Neural cell (in vitro differentiated cells): Measurements from ENCODE around the gene RMP24.

Source experiments
- H2AFZ ChIP-seq: fragments of 200-600, 300-800 bp; sonication (generic), shearing (Covaris generic); 2 replicates; pipeline ENCODE4 v1.6.0; 2014; ENCODE audit warnings: low read depth, mild to moderate bottlenecking, antibody characterized with exemption, low read length, moderate library complexity
- H3F3A ChIP-seq: fragments of 200-600 bp; shearing (Covaris generic); 2 replicates; pipeline ENCODE4 v1.6.1; 2016; ENCODE audit warnings: mild to moderate bottlenecking, moderate library complexity, mixed read lengths, antibody characterized with exemption, low read length; ENCODE audit not compliant: insufficient read depth, poor library complexity, severe bottlenecking
- H3K27ac ChIP-seq: fragments of 200-600, 300-800 bp; sonication (generic), shearing (Covaris generic); 2 replicates; pipeline ENCODE4 v1.5.1; 2014; ENCODE audit warnings: mild to moderate bottlenecking, low read length, moderate library complexity
- H3K27me3 ChIP-seq: fragments of 300-800, 200-600 bp; sonication (generic), shearing (Covaris generic); 2 replicates; pipeline ENCODE4 v1.6.0; 2014; ENCODE audit warnings: mild to moderate bottlenecking, low read depth, low read length, moderate library complexity; ENCODE audit not compliant: insufficient read depth
- H3K36me3 ChIP-seq: fragments of 300-800, 200-600 bp; sonication (generic), shearing (Covaris generic); 2 replicates; pipeline ENCODE4 v1.5.1; 2014; ENCODE audit warnings: mild to moderate bottlenecking, antibody characterized with exemption, low read length, moderate library complexity; ENCODE audit not compliant: insufficient read depth
- H3K4me2 ChIP-seq: fragments of 300-800, 200-600 bp; sonication (generic), shearing (Covaris generic); 2 replicates; pipeline ENCODE4 v1.6.0; 2014; ENCODE audit warnings: mild to moderate bottlenecking, low read length
- H3K4me3 ChIP-seq: fragments of 300-800, 200-600 bp; sonication (generic), shearing (Covaris generic); 2 replicates; pipeline ENCODE4 v1.5.1; 2014; ENCODE audit warnings: mild to moderate bottlenecking, low read length, moderate library complexity
- H3K79me2 ChIP-seq: fragments of 200-600 bp; shearing (Covaris generic); replicated peaks from 2 replicates; pipeline ENCODE4 v1.6.0; 2014; ENCODE audit warnings: mild to moderate bottlenecking, low read length, moderate library complexity; ENCODE audit not compliant: insufficient read depth
- H3K9ac ChIP-seq: fragments of 300-800, 200-600 bp; sonication (generic), shearing (Covaris generic); 2 replicates; pipeline ENCODE4 v1.6.1; 2016; ENCODE audit warnings: mild to moderate bottlenecking, low read length, mixed read lengths
- H3K9me2 ChIP-seq: fragments of 200-600 bp; shearing (Covaris generic); 2 replicates; pipeline ENCODE4 v1.6.1; 2016; ENCODE audit warnings: mild to moderate bottlenecking, low read length, mixed read lengths; ENCODE audit not compliant: insufficient read depth
- H3K9me3 ChIP-seq: fragments of 200-600, 300-800 bp; sonication (generic), shearing (Covaris generic); 2 replicates; pipeline ENCODE4 v1.6.1; 2016; ENCODE audit warnings: mild to moderate bottlenecking, mixed run types, low read length, moderate library complexity, mixed read lengths
- H4K20me1 ChIP-seq: fragments of 200-600 bp; shearing (Covaris generic); 2 replicates; pipeline ENCODE4 v1.6.1; 2016; ENCODE audit warnings: mild to moderate bottlenecking, mixed run types; ENCODE audit not compliant: insufficient read depth
- EP300 ChIP-seq: fragments of 450-650 bp; conservative IDR thresholded peaks from 2 replicates; pipeline ENCODE4 v1.6.1; 2014; ENCODE audit warnings: antibody characterized with exemption, mild to moderate bottlenecking, moderate library complexity; ENCODE audit not compliant: poor library complexity, severe bottlenecking
- EZH2 ChIP-seq: fragments of 200-600, 300-800 bp; shearing (Covaris generic), sonication (generic); IDR thresholded peaks from 2 replicates; pipeline ENCODE4 v1.6.1; 2014; ENCODE audit warnings: antibody characterized with exemption, low read length, borderline replicate concordance, mild to moderate bottlenecking; ENCODE audit not compliant: insufficient read depth, poor library complexity, severe bottlenecking
- MXI1 ChIP-seq: fragments of 450-650 bp; conservative IDR thresholded peaks from 2 replicates; pipeline ENCODE4 v1.6.1; 2014; ENCODE audit warnings: antibody characterized with exemption, mild to moderate bottlenecking; ENCODE audit not compliant: poor library complexity, severe bottlenecking
- POLR2AphosphoS5 ChIP-seq: IDR thresholded peaks from 2 replicates; pipeline ENCODE4 v1.6.1; 2012
- RAD21 ChIP-seq: fragments of 450-650 bp; conservative IDR thresholded peaks from 2 replicates; pipeline ENCODE4 v1.6.1; 2014; ENCODE audit warnings: antibody characterized with exemption, mild to moderate bottlenecking, moderate library complexity
- SMC3 ChIP-seq: fragments of 450-650 bp; conservative IDR thresholded peaks from 2 replicates; pipeline ENCODE4 v1.6.1; 2014; ENCODE audit warnings: antibody characterized with exemption, mild to moderate bottlenecking, moderate library complexity; ENCODE audit not compliant: poor library complexity
- TAF1 ChIP-seq: IDR thresholded peaks from 2 replicates; pipeline ENCODE4 v1.6.1; 2012; ENCODE audit warnings: low read depth
- TF ChIP-seq, protein P1 (sequence below): IDR thresholded peaks from 2 replicates; pipeline ENCODE4 v1.6.1; 2012; ENCODE audit warnings: borderline replicate concordance
- TF ChIP-seq, protein P2 (sequence below): fragments of 450-650 bp; IDR thresholded peaks from 2 replicates; pipeline ENCODE4 v1.5.1; 2014; ENCODE audit warnings: antibody characterized with exemption, mild to moderate bottlenecking, moderate library complexity; ENCODE audit not compliant: poor library complexity, severe bottlenecking

RMP24 gene

DNA sequence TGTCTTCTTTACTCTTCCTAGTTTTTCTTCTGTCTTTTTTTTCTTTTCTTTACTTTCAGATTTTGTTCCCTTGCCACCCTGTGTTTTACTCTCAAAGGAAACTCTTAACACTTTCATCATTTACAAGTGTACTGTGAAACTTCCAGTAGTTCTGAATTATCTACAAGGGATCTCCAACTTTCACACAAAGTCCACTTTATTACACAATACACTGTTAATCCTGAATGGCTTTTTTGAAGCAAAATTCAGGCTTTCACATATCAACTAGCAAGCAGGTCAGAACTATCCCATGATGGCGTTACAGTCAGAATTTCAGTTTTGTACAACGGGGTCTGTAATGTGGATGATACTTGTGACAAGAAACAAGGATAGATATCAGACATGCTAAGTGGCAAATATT is 34.5 kb downstream of the RMP24 start:
- no peak for TF ChIP-seq SMC3
- no peak overlapping the region for H3K4me3 ChIP-seq
- no peaks in the 10 kb centered on the region for H3K27me3 ChIP-seq
- no peaks in the 10 kb centered on the region for H3K36me3 ChIP-seq
- H2AFZ ChIP-seq: no peak overlapping the region
- no peak overlapping the region for H3K27ac ChIP-seq
- H3K4me2 ChIP-seq: no peak overlapping the region
- H4K20me1 ChIP-seq: no peaks in the 10 kb centered on the region
- H3K9me2 ChIP-seq: no peaks in the 10 kb centered on the region
- no peaks in the 10 kb centered on the region for H3F3A ChIP-seq
- H3K79me2 ChIP-seq: no peaks in the 10 kb centered on the region
- no peak overlapping the region for H3K9ac ChIP-seq
- H3K9me3 ChIP-seq: no peaks in the 10 kb centered on the region

DNA sequence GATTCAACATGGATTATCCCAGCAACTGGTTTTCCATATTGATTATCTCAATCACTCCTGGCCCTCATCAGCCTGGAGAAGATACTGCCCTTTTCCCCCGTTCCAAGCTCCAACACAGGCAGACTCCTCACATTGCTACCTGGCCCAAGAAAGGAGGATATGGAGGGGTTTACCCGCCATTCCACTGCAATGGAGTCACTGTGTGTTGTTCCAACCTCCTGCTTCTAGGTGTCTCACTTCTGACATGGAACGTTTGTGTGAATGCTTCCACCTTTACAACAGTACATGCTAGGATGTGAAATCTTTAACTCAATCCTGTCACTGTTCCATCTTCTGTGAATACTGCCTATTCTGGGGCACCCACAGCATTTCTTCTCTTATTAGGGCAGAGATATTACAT is 36.7 kb downstream of the RMP24 start:
- Histone ChIP-seq H3F3A (no peaks in the 10 kb centered on the region), H3K27ac (no peak overlapping the region), H2AFZ (no peak overlapping the region), H3K27me3 (no peaks in the 10 kb centered on the region), H3K4me3 (no peak overlapping the region), H3K79me2 (no peaks in the 10 kb centered on the region), H4K20me1 (no peaks in the 10 kb centered on the region), H3K36me3 (no peaks in the 10 kb centered on the region), H3K9me2 (no peaks in the 10 kb centered on the region), H3K9me3 (no peaks in the 10 kb centered on the region), H3K4me2 (no peak overlapping the region), H3K9ac (no peak overlapping the region)
- TF ChIP-seq RAD21 (no peak), POLR2AphosphoS5 (no peak), EP300 (no peak), MXI1 (no peak), TAF1 (no peak)
- TF ChIP-seq, protein P1, sequence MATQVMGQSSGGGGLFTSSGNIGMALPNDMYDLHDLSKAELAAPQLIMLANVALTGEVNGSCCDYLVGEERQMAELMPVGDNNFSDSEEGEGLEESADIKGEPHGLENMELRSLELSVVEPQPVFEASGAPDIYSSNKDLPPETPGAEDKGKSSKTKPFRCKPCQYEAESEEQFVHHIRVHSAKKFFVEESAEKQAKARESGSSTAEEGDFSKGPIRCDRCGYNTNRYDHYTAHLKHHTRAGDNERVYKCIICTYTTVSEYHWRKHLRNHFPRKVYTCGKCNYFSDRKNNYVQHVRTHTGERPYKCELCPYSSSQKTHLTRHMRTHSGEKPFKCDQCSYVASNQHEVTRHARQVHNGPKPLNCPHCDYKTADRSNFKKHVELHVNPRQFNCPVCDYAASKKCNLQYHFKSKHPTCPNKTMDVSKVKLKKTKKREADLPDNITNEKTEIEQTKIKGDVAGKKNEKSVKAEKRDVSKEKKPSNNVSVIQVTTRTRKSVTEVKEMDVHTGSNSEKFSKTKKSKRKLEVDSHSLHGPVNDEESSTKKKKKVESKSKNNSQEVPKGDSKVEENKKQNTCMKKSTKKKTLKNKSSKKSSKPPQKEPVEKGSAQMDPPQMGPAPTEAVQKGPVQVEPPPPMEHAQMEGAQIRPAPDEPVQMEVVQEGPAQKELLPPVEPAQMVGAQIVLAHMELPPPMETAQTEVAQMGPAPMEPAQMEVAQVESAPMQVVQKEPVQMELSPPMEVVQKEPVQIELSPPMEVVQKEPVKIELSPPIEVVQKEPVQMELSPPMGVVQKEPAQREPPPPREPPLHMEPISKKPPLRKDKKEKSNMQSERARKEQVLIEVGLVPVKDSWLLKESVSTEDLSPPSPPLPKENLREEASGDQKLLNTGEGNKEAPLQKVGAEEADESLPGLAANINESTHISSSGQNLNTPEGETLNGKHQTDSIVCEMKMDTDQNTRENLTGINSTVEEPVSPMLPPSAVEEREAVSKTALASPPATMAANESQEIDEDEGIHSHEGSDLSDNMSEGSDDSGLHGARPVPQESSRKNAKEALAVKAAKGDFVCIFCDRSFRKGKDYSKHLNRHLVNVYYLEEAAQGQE: no peak
- TF ChIP-seq, protein P2, sequence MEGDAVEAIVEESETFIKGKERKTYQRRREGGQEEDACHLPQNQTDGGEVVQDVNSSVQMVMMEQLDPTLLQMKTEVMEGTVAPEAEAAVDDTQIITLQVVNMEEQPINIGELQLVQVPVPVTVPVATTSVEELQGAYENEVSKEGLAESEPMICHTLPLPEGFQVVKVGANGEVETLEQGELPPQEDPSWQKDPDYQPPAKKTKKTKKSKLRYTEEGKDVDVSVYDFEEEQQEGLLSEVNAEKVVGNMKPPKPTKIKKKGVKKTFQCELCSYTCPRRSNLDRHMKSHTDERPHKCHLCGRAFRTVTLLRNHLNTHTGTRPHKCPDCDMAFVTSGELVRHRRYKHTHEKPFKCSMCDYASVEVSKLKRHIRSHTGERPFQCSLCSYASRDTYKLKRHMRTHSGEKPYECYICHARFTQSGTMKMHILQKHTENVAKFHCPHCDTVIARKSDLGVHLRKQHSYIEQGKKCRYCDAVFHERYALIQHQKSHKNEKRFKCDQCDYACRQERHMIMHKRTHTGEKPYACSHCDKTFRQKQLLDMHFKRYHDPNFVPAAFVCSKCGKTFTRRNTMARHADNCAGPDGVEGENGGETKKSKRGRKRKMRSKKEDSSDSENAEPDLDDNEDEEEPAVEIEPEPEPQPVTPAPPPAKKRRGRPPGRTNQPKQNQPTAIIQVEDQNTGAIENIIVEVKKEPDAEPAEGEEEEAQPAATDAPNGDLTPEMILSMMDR: no peak

DNA sequence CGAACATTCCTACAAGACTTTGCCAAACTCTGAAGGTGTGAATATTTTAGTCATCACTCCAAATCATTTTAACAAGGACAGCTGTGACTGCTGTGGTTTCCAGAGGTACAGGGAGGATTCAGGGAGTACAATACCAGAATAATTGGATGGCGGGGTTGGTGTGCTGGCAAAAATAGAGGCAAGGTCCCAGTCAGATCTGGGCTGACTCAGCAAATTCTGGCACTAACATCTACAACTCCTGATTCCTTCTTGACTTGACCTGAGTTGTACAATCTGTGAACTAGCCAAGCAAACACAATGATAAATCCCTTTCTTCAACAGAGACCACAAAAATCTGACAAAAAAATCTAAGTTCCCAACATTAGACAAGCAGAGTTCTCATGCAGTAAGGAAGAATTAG is 40.4 kb downstream of the RMP24 start:
- H3K27ac ChIP-seq: no peak overlapping the region
- H3K9me2 ChIP-seq: no peaks in the 10 kb centered on the region
- no peak overlapping the region for H3K4me2 ChIP-seq
- no peak overlapping the region for H3K9ac ChIP-seq
- no peaks in the 10 kb centered on the region for H4K20me1 ChIP-seq
- TF ChIP-seq RAD21 (no peak), POLR2AphosphoS5 (no peak), MXI1 (no peak), SMC3 (no peak), EZH2 (no peak), EP300 (no peak), TAF1 (no peak)
- TF ChIP-seq, protein P1: no peak
- TF ChIP-seq, protein P2: no peak
- H3K36me3 ChIP-seq: no peaks in the 10 kb centered on the region
- H3K9me3 ChIP-seq: no peaks in the 10 kb centered on the region
- no peaks in the 10 kb centered on the region for H3F3A ChIP-seq
- no peak overlapping the region for H3K4me3 ChIP-seq
- no peaks in the 10 kb centered on the region for H3K27me3 ChIP-seq
- H2AFZ ChIP-seq: no peak overlapping the region
- H3K79me2 ChIP-seq: no peaks in the 10 kb centered on the region
